ENCODE measurements around the gene TRIM2. TPM values are rescaled to one million over a fixed set of nuclear protein-coding genes. Genes with fewer than 3 reads are reported as not detected.

TRIM2 gene
- total RNA-seq, 4 donors from 2014 or later, result 5.8 to 18.9 (median 14.9) TPM

GRCh38 chr4:153365003-153365402 is 160.8 kb downstream of the TRIM2 start:
- no peak overlapping the region for H3K4me3 ChIP-seq
- intact Hi-C loops (cut with DNase I), result no loop called here
- no peaks in the 10 kb centered on the region for H3K9me3 ChIP-seq
- no peaks in the 10 kb centered on the region for H3K36me3 ChIP-seq
- H3K27ac ChIP-seq, result no peak overlapping the region
- H3K27me3 ChIP-seq, result no peaks in the 10 kb centered on the region
- no peak for DNase-seq
- no peaks in the 10 kb centered on the region for H3K4me1 ChIP-seq
- TF ChIP-seq CTCF (IDR thresholded peaks at IDR 0.05), result no peak
- no peak for TF ChIP-seq POLR2A (IDR thresholded peaks at IDR 0.05)
- 88 to 100% methylated on average over 2 of the region's 2 CpGs for WGBS, 2 donors

- Histone ChIP-seq H3K36me3 (no peaks in the 10 kb centered on the region), H3K27me3 (no peaks in the 10 kb centered on the region), H3K4me1 (no peaks in the 10 kb centered on the region), H3K4me3 (no peak overlapping the region), H3K9me3 (no peaks in the 10 kb centered on the region), H3K27ac (no peak overlapping the region)
- WGBS, 2 donors, result 73 to 79% methylated on average over 1 of the region's 1 CpG
- no peak for DNase-seq
- TF ChIP-seq POLR2A (IDR thresholded peaks at IDR 0.05), result no peak
- no peak for TF ChIP-seq CTCF (IDR thresholded peaks at IDR 0.05)
- intact Hi-C loops (cut with DNase I), result no loop called here
Measured at GRCh38 chr4:153366486-153366885, 162.2 kb downstream of the TRIM2 start.

GRCh38 chr4:153367092-153367491 is 162.8 kb downstream of the TRIM2 start:
- TF ChIP-seq POLR2A (IDR thresholded peaks at IDR 0.05), result no peak
- no peak for TF ChIP-seq CTCF (IDR thresholded peaks at IDR 0.05)
- Histone ChIP-seq H3K4me1 (no peaks in the 10 kb centered on the region), H3K36me3 (no peaks in the 10 kb centered on the region), H3K27me3 (no peaks in the 10 kb centered on the region), H3K27ac (no peak overlapping the region), H3K4me3 (no peak overlapping the region), H3K9me3 (no peaks in the 10 kb centered on the region)
- 86 to 88% methylated on average over 1 of the region's 1 CpG for WGBS, 2 donors
- intact Hi-C loops (cut with DNase I), result no loop called here
- no peak for DNase-seq

GRCh38 chr4:153369021-153369420 is 164.8 kb downstream of the TRIM2 start:
- Histone ChIP-seq H3K4me1 (no peaks in the 10 kb centered on the region), H3K4me3 (no peak overlapping the region), H3K27ac (no peak overlapping the region), H3K9me3 (peaks cover 0 to 3% (median 0%) of the 10 kb centered on the region in 3 donors), H3K27me3 (no peaks in the 10 kb centered on the region), H3K36me3 (no peaks in the 10 kb centered on the region)
- WGBS, 2 donors, result 80 to 93% methylated on average over 1 of the region's 1 CpG
- TF ChIP-seq POLR2A (IDR thresholded peaks at IDR 0.05), result no peak
- no peak for TF ChIP-seq CTCF (IDR thresholded peaks at IDR 0.05)
- intact Hi-C loops (cut with DNase I), result no loop called here
- DNase-seq, result no peak

GRCh38 chr4:153371701-153372234 is 167.5 kb downstream of the TRIM2 start:
- H3K27me3 ChIP-seq, result no peaks in the 10 kb centered on the region
- no peak for DNase-seq
- no peaks in the 10 kb centered on the region for H3K36me3 ChIP-seq
- no peak overlapping the region for H3K27ac ChIP-seq
- WGBS, 2 donors, result 80 to 84% methylated on average over 6 of the region's 6 CpGs
- TF ChIP-seq POLR2A (IDR thresholded peaks at IDR 0.05), result no peak
- no peak for TF ChIP-seq CTCF (IDR thresholded peaks at IDR 0.05)
- H3K4me3 ChIP-seq, result no peak overlapping the region
- intact Hi-C loops (cut with DNase I), result no loop called here
- H3K4me1 ChIP-seq, result no peaks in the 10 kb centered on the region
- H3K9me3 ChIP-seq, result peaks cover 0 to 3% (median 0%) of the 10 kb centered on the region in 3 donors
